HepG2 (cell line): ENCODE data around the gene DGUOK. TPM values are rescaled to one million over a fixed set of nuclear protein-coding genes. Genes with fewer than 3 reads are reported as not detected.

Source experiments
- CHCHD3 ChIP-seq: sonication (generic); formaldehyde crosslinking; IDR thresholded peaks from 2 replicates; pipeline ENCODE4 v1.8.0; 2022; ENCODE audit warnings: mild to moderate bottlenecking, missing genetic modification reagents, moderate library complexity
- LCORL ChIP-seq, 2 experiments: fragments of 450-650 bp in 1 of 2; sonication (generic) in 1 of 2; formaldehyde crosslinking in 1 of 2; IDR thresholded peaks; 2 replicates each; pipeline versions ENCODE4 v1.5.0 to v1.6.1; 2017 to 2020; ENCODE audit warnings: antibody characterized with exemption in 1 of 2, missing genetic modification reagents in 1 of 2
- PAWR ChIP-seq: sonication (generic); formaldehyde crosslinking; IDR thresholded peaks from 2 replicates; pipeline ENCODE4 v1.4.0; 2020; ENCODE audit warnings: missing genetic modification reagents, mild to moderate bottlenecking, borderline replicate concordance
- SAFB2 ChIP-seq: sonication (generic); formaldehyde crosslinking; IDR thresholded peaks from 2 replicates; pipeline ENCODE4 v1.5.1; 2020; ENCODE audit warnings: missing genetic modification reagents, low read depth, mild to moderate bottlenecking, borderline replicate concordance
- SATB2 ChIP-seq: sonication (generic); formaldehyde crosslinking; IDR thresholded peaks from 2 replicates; pipeline ENCODE4 v1.5.0; 2020; ENCODE audit warnings: missing genetic modification reagents
- SKI ChIP-seq: fragments of 450-650 bp; IDR thresholded peaks from one replicate; pipeline ENCODE4 v1.6.1; 2018; ENCODE audit warnings: mild to moderate bottlenecking; ENCODE audit not compliant: partially characterized antibody
- SMYD3 ChIP-seq: sonication (generic); formaldehyde crosslinking; IDR thresholded peaks from 2 replicates; pipeline ENCODE4 v1.8.1; 2023; ENCODE audit warnings: mild to moderate bottlenecking, missing genetic modification reagents
- SNAPC2 ChIP-seq: sonication (generic); formaldehyde crosslinking; IDR thresholded peaks from 2 replicates; pipeline ENCODE4 v1.8.1; 2022; ENCODE audit warnings: mild to moderate bottlenecking, missing genetic modification reagents
- SOX5 ChIP-seq: IDR thresholded peaks from 2 replicates; pipeline ENCODE4 v1.6.1; 2016; ENCODE audit warnings: borderline replicate concordance
- TRIM24 ChIP-seq: sonication (generic); formaldehyde crosslinking; IDR thresholded peaks from 2 replicates; pipeline ENCODE4 v1.8.0; 2022; ENCODE audit warnings: mild to moderate bottlenecking, missing genetic modification reagents
- ZBTB21 ChIP-seq: sonication (generic); formaldehyde crosslinking; IDR thresholded peaks from 2 replicates; pipeline ENCODE4 v1.4.0; 2020; ENCODE audit warnings: missing genetic modification reagents
- ZNF281 ChIP-seq: sonication (generic); formaldehyde crosslinking; IDR thresholded peaks from 2 replicates; pipeline ENCODE4 v1.4.0; 2020; ENCODE audit warnings: missing genetic modification reagents, borderline replicate concordance
- ZNF331 ChIP-seq: sonication (generic); formaldehyde crosslinking; IDR thresholded peaks from 2 replicates; pipeline ENCODE4 v1.4.0; 2020; ENCODE audit warnings: missing genetic modification reagents
- ZNF33B ChIP-seq: sonication (generic); formaldehyde crosslinking; IDR thresholded peaks from 2 replicates; pipeline ENCODE4 v1.5.1; 2020; ENCODE audit warnings: mild to moderate bottlenecking, missing genetic modification reagents
- ZNF570 ChIP-seq: sonication (generic); formaldehyde crosslinking; IDR thresholded peaks from 2 replicates; pipeline ENCODE4 v1.4.0; 2020; ENCODE audit warnings: mild to moderate bottlenecking, missing genetic modification reagents, borderline replicate concordance
- ZNF589 ChIP-seq: sonication (generic); formaldehyde crosslinking; conservative IDR thresholded peaks from 2 replicates; pipeline ENCODE4 v1.8.0; 2022; ENCODE audit warnings: mild to moderate bottlenecking, moderate library complexity, missing genetic modification reagents
- ZNF598 ChIP-seq: sonication (generic); formaldehyde crosslinking; IDR thresholded peaks from 2 replicates; pipeline ENCODE4 v1.5.1; 2020; ENCODE audit warnings: mild to moderate bottlenecking, missing genetic modification reagents, borderline replicate concordance
- ZNF616 ChIP-seq: sonication (generic); formaldehyde crosslinking; IDR thresholded peaks from 2 replicates; pipeline ENCODE4 v1.5.0; 2020; ENCODE audit warnings: low read depth, mild to moderate bottlenecking, missing genetic modification reagents
- ZNF709 ChIP-seq: sonication (generic); formaldehyde crosslinking; IDR thresholded peaks from 2 replicates; pipeline ENCODE4 v1.5.0; 2020; ENCODE audit warnings: mild to moderate bottlenecking, missing genetic modification reagents
- ZNF749 ChIP-seq: sonication (generic); formaldehyde crosslinking; IDR thresholded peaks from 2 replicates; pipeline ENCODE4 v1.8.0; 2022; ENCODE audit warnings: mild to moderate bottlenecking, missing genetic modification reagents, moderate library complexity, borderline replicate concordance
- ZNF781 ChIP-seq: sonication (generic); formaldehyde crosslinking; IDR thresholded peaks from 2 replicates; pipeline ENCODE4 v1.5.1; 2020; ENCODE audit warnings: borderline replicate concordance, mild to moderate bottlenecking, missing genetic modification reagents; ENCODE audit errors: not compliant biosample characterization
- ZNF850 ChIP-seq: sonication (generic); formaldehyde crosslinking; conservative IDR thresholded peaks from 2 replicates; pipeline ENCODE4 v1.9.0; 2021; ENCODE audit warnings: mild to moderate bottlenecking, missing genetic modification reagents
- polyA plus RNA-seq, 8 experiments: library from polyadenylated mRNA; depleted of rRNA in 3 of 8; stranded (reverse) in 7 of 8; unstranded in 1 of 8; fragments of >200 nt; fragmentation: Illumina TruSeq in 4 of 8; extraction: Trizol in 4 of 8; gene quantifications; 2 replicates each; pipeline versions ENCODE4 v1.2.1 to v1.2.3, GENCODE V29; 2011 to 2016; ENCODE audit warnings: low read depth in 4 of 8, missing spikeins in 1 of 8, mixed read lengths in 1 of 8; ENCODE audit not compliant: insufficient read depth in 1 of 8
- total RNA-seq, 5 experiments: library from RNA; depleted of rRNA; stranded (reverse); fragments of >200 nt; fragmentation: Illumina TruSeq; extraction: Trizol; gene quantifications; 2 replicates each; pipeline ENCODE4 v1.2.3, GENCODE V29; 2016; ENCODE audit warnings: low read depth in 1 of 5
- TF ChIP-seq, protein P1 (sequence below): IDR thresholded peaks from 2 replicates; pipeline ENCODE4 v1.6.1; 2016; ENCODE audit warnings: low read depth, control low read depth
- TF ChIP-seq, protein P2 (sequence below): sonication (generic); formaldehyde crosslinking; IDR thresholded peaks from 2 replicates; pipeline ENCODE4 v1.5.1; 2020; ENCODE audit warnings: missing genetic modification reagents, mild to moderate bottlenecking, borderline replicate concordance

The DGUOK gene
- total and polyA plus RNA-seq, 2 of the 13 experiments (the other 11 are each of a cell fraction or from before 2014, with no cell fraction given), result 105 to 137 TPM

DNA sequence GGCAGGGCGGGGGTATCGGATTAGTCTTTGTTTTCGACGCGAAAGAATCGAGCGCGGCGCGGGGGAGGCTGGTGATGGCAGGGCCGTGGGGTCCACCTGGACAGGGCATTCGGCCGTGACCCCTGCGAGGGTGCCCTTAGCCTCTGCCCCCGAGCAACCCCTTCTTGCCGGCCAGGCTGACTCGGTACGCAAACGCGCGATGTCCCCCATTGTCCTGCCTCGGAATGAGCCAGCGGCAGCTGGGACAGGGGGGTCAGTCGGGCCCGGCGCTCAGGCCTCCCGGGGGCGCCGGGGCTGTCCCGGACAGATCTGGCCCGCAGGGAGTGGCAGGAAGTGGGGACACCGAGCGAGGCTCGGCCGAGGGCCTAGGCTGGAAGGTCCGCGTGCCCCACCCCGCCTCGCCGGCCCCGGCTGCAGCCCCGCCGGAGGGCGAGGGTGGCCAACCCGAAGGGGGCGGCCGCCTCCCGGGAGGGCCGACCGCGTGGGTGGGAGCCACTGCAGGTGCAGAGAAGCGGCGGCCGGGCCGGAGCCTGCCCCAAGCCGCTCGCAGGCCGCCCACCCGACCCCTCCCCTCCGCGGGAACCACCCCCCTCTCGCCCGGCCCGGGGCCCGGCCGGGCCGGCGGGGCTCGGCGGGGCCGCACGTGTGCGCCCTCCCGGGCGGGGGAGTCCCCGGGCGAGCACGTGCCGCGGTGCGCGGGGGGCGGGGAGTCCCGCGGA lies 57.7 kb downstream of the DGUOK start, which contains the start of gene TET3 (continued):
- TF ChIP-seq ZNF281 (CRISPR knock-in tag) (0 out of 2 replicates have a peak, but pooled peaks have one; percentile 9), SOX5 (CRISPR knock-in tag) (no peak; the same call in 1 of the 2 replicates), CHCHD3 (CRISPR knock-in tag) (peak; percentile 85), ZNF616 (no peak), SAFB2 (CRISPR knock-in tag) (no peak), ZNF709 (CRISPR knock-in tag) (0 out of 2 replicates have a peak, but pooled peaks have one; percentile 44), ZNF589 (CRISPR knock-in tag) (no peak), ZNF570 (CRISPR knock-in tag) (0 out of 2 replicates have a peak, but pooled peaks have one; percentile 18), TRIM24 (CRISPR knock-in tag) (no peak), ZBTB21 (CRISPR knock-in tag) (no peak), ZNF331 (CRISPR knock-in tag) (no peak), PAWR (CRISPR knock-in tag) (no peak), ZNF598 (CRISPR knock-in tag) (no peak), ZNF33B (CRISPR knock-in tag) (no peak), LCORL (IDR thresholded peaks at IDR 0.05) (no peak), LCORL (CRISPR knock-in tag; IDR thresholded peaks at IDR 0.05) (no peak; the same call in 1 of the 2 replicates), ZNF749 (CRISPR knock-in tag) (no peak; the same call in 1 of the 2 replicates), SKI (no peak), ZNF850 (CRISPR knock-in tag) (no peak), SMYD3 (CRISPR knock-in tag) (no peak), SATB2 (CRISPR knock-in tag) (peak; percentile 79; the same call in 1 of the 2 replicates), ZNF781 (CRISPR knock-in tag) (no peak), SNAPC2 (0 out of 2 replicates have a peak, but pooled peaks have one; percentile 34)
- TF ChIP-seq, protein P1, sequence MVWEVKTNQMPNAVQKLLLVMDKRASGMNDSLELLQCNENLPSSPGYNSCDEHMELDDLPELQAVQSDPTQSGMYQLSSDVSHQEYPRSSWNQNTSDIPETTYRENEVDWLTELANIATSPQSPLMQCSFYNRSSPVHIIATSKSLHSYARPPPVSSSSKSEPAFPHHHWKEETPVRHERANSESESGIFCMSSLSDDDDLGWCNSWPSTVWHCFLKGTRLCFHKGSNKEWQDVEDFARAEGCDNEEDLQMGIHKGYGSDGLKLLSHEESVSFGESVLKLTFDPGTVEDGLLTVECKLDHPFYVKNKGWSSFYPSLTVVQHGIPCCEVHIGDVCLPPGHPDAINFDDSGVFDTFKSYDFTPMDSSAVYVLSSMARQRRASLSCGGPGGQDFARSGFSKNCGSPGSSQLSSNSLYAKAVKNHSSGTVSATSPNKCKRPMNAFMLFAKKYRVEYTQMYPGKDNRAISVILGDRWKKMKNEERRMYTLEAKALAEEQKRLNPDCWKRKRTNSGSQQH (CRISPR knock-in tag), result peak; percentile 65; the same call in 1 of the 2 replicates
- TF ChIP-seq, protein P2, sequence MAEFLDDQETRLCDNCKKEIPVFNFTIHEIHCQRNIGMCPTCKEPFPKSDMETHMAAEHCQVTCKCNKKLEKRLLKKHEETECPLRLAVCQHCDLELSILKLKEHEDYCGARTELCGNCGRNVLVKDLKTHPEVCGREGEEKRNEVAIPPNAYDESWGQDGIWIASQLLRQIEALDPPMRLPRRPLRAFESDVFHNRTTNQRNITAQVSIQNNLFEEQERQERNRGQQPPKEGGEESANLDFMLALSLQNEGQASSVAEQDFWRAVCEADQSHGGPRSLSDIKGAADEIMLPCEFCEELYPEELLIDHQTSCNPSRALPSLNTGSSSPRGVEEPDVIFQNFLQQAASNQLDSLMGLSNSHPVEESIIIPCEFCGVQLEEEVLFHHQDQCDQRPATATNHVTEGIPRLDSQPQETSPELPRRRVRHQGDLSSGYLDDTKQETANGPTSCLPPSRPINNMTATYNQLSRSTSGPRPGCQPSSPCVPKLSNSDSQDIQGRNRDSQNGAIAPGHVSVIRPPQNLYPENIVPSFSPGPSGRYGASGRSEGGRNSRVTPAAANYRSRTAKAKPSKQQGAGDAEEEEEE, result no peak
